GM19043 (cell line): ENCODE data around the gene WDR93.
A peak's percentile ranks its signal among the peaks of the same experiment; 100 is the strongest.

ENCODE experiments used
- ATAC-seq: cut with Tn5 transposase; IDR thresholded peaks from one replicate; pipeline ENCODE4 v1.9.1; 2021; ENCODE audit warnings: low read depth; ENCODE audit not compliant: unreplicated experiment

The WDR93 gene

DNA sequence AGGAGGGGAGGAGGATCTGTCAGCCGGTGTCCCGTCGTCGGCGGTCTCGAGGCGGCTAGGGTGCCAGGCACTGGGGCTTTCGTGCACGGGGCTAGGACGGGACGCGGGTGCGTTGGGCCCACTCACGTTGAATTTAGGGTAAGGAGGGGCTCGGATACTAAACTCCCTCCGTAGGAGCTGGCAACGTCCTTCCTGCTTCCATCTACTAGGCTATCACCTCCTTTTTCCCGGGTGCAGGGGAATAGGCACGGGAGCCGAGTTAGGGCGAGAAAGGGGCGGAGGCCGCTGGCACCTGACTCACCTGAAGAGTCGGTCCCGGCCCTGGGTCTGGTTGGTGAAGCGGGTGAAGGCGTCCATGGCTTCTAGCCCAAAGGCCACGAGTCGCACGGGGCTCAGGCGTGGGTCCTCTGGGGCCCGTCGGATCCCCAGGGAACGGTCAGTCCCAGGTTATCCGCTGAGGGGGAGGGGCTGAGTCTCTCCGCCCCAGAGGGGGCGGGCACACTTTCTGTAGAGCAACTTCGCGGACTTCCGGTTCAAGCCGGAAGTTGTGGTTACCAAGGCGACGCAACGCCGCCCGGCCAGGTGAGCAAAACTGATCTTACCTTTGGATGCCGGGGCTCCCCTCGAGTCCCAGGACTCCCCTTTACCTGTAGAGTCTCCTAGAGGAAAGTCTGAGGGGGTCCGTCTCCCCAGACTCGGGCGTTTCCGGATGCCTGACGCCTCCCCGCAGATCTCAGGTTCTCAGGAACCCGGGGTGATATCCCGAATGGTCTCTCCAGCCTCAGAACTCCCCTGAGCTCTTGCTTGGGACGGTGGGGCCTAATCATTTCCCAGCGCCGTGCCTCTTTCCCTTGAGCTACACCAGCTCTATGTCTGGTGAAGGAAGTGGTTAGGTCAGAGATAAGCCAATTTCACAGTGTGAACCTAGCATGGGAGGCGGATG lies at the start of gene WDR93, which contains the start of gene PEX11A:
Gene WDR93, plus strand, starts transcription at position 536 of the 943 bp plus-strand sequence. CDS start 10,936 bp downstream, outside the sequence.
Gene PEX11A, minus strand, starts transcription at position 479 of the 943 bp plus-strand sequence. Its CDS starts 122 bp downstream, at position 357.
- peak; percentile 90 for ATAC-seq

DNA sequence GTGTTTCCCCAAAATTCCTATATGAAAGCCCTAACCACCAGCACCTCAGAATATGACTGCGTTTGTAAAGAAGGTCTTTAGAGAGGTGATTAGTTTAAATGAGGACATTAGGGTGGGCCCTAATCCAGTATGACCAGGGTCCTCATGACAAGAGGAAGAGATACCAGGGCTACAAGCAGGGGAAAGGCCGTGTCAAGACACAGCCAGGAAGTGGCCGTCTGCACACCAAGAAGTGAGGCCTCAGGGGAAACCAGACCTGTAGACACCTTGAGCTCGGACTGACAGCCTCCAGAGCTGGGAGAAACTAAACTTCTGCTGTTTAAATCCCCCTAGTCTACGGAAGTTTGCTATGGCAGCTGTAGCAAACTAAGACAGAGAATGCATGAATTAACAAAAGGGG lies 49.6 kb upstream of the WDR93 start:
- ATAC-seq: no peak

DNA sequence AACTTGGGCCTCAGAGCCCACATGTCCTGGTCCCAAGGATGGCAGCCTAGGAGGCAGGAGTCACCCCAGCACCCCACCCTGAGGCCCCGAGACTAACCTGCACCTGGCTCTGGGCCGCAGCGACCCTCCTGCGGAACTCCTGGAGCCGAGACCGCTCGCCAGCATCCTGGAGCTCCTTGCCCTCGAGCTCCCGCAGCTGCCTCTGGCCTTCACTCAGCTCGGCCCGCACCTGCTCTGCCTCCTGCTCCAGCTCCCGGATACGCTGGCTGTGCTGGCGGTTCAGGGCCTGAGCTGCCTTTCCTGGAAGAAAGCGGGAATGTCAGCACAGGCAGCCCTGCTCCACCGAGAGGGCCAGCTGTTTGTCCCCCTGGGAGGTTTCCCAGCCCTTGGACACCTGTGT lies 48.5 kb upstream of the WDR93 start:
- no peak for ATAC-seq

DNA sequence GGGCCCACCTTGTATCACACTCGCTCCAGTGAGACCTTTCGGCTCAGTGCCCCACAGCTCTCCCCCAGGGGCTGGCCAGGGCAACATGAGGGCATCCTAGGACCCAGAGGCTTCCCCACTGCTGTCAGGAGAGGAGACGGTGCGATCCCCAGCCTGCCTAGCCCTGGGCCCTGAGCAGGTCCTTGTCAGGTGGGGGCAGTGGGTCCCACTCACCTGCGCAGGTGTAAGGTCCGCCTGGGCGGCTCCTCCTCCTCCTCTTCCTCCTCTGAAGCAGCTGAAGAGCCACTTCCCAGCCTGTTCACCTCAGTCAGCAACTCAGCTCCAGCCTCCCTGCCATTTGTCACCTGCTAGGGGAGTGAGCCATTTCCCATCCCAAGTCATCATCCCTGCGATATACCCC lies 44.9 kb upstream of the WDR93 start:
- no peak for ATAC-seq

DNA sequence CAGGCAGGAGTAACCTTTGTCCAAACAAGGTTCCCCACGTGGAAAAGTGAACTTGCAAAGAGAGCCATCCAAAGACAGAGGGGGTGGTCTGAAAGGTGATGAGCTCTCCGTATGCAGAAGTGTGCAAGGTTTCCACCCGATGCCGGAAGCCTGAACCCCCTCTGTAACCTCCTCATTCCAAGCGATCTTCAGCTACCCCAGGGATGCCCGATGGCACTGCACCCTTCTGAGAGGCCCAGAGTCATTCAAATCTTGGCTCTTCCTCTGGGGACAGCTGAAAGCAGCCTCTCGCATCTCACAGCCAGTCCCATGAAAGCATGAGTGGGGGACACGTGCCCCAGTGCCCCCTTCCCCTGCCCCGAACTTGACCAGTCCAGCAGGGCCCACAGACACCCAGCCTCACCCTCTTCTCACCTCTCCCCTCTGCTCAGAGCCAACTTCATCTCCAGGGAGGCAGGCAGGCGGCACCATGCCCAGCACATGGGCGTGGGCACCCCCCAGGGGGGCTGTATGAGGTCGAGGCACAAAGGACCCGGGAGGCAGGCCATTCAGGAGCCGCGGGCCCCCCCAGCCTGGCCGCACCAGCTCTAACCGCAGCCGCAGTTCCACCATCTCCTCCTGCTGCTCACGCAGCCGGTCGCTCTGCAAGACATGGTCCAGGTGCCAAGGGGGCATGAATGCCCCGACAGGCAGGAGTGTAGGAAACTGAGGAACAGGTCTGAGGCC lies 44.0 kb upstream of the WDR93 start:
- ATAC-seq: no peak

DNA sequence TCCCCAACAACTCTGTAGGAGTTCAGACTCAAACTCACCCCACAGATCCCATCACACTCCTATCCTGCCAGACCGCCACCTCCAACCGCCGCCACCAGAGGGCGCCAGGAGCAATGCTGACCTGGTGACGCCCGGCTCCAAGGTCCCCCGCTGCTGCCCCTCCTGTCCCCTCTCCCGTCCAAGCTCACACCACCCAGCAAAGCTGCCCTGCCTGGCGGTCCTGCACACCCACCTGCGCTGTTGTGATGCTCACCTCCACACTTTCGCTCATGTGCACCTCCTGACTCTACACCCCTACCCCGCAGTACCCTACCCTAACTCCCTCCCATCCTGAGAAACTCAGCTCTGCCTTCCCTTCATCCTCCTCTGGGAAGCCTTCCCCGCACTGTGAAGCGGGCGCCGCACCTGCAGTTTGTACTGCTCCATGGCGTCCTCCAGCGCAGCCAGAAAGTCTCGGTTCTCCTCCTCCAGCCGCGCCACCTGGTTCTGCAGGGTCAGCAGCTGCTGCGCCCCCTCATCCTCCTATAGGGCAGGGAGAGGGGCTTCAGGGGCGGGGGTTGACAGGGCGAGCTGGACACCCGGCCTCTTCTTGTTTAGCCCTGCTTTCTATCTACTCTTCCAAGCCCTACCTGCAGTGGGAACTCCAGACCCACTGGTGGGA lies 43.3 kb upstream of the WDR93 start:
- ATAC-seq: no peak

DNA sequence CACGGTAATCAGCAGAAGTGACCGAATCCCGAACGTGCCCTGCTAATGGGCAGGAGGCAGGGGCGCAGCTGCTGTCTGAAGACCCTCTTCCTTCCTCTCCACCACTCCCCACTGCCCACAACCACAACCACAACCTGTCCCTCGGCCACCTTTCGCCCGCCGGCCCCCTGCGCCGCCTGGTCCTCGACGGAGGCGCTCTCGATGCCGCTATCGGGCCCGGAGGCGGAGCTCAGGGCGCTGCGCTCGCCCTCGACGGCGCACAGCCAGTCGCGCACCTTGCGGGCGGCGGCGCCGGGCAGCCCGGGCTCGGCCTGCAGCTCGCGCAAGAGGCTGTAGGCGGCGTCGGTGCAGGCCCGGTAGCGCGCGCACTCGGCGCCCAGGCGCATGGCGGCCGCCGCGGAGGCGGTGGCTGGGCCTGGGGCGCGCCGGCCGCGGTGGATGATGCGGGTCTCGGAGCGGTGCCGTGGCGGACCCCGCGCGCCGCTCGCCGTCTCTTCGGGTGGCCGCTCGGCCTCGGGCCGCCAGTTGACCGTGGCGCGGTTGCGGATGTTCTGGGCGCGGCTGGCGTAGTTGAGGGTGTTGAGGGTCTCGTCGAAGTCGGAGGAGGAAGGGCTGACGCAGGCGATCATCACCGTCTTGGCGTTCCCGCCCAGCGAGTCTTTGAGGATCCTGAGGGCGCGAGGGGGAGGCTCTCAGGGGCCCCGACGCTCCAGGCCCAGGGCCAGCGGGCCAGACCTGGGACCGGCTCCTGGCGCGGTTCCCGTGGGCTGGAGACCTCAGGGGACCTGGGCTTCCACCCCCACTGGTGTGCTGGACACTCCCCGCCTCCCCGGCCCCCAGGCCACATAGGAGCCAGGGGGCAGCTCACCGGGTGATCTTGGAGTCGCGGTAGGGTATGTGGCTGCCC lies 42.3 kb upstream of the WDR93 start:
- no peak for ATAC-seq

DNA sequence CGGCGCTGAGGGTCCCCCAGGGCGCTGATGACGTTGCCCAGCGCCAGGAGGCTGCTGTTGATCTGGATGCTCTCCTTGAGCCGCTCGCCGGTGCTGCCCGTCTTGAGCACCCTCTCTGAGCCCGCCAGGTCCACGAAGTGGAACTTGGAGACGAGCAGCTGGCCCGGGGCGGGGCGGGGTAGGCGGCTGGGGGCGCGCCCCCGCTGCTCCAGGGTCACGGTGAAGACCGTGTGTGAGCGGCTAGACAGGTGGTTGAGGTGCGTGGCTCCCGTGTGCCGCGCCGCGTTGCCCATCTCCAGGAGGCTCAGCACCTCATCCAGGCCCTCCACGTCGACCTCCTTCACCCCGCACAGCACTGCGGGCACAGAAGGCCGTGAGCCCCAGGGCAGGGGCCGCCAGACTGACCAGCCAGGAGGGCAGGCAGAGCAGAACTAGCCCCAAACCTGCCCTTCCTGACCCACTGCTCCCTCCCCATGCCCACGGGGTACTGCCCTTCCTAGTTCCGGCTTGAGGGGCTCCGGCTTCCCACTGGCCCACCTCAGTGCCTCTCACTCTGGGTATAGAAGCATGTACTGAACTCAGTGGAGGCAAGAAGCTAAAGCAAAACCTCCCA lies 41.5 kb upstream of the WDR93 start:
- ATAC-seq: no peak

DNA sequence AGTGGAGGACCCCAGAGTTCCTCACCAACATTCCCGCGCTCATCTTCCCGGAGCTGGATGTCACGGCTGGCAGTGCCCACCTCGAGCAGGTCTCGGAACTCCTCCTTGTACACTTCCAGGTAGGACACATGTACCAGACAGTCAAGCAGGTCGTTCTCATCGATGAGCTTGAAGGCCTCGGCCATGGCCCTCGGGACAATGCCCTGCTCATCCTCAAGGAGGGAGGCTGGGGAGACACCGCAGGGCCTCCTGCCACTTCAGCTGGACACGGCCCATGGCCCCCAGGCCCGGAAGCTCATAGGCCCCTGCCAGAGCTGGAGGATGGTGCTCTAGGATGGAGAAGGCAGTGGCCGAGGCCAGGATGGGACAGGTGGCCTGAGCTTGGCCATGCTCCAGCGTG lies 40.9 kb upstream of the WDR93 start:
- no peak for ATAC-seq

DNA sequence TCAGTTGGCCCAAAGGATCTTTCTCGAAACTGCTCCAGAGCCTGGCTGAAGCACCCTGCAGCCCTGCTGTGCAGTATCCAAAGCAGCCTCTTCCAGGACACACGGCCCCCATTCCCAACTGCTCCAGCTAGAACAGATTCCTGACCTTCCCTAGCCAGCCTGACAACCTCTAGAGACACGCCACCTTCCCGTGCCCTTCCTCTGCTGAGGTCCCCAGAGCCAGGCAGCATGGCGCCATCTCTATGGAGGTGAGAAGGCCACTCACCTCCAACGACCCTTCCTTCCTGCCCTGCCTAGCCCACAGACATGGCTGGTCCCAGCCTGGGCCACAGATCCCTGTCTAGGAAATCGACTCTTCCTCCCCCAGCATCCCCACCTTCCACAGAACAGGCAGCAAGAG lies 38.5 kb upstream of the WDR93 start:
- ATAC-seq: no peak

DNA sequence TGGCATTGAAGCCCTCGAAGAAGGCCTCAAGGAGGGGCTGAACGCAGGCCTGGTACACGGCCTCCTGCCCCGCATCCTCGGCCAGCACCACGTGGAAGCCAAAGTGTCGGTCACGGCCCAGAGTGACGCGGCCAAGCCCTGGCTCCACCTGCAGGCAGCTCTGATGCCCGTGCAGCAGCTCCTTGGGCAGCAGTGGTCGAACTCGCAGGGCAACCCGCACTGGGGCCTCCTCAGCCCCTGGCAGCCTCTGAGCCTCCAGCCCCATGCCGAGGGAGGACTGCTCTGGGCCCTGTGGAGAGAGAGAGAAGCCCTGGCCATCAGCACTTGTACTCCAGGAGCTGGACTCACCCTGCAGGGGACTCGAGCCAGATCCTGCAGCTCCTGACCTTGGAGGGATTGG lies 37.9 kb upstream of the WDR93 start:
- ATAC-seq: no peak

DNA sequence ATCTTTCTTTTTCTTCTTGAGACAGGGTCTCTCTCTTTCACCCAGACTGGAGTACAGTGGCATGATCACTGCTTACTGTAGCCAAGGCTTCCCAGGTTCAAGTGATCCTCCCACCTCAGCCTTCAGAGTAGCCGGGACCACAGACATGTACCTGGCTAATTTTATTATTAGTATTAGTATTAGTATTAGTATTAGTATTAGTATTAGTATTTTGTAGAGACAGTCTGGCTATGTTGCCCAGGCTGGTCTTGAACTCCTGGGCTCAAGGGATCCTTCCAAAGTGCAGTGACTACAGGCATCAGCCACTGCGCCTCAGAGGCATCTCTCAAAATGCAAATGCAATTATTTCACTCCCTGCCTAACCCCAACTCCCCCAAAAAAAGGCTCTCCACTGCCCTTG lies 37.0 kb upstream of the WDR93 start:
- ATAC-seq: no peak

DNA sequence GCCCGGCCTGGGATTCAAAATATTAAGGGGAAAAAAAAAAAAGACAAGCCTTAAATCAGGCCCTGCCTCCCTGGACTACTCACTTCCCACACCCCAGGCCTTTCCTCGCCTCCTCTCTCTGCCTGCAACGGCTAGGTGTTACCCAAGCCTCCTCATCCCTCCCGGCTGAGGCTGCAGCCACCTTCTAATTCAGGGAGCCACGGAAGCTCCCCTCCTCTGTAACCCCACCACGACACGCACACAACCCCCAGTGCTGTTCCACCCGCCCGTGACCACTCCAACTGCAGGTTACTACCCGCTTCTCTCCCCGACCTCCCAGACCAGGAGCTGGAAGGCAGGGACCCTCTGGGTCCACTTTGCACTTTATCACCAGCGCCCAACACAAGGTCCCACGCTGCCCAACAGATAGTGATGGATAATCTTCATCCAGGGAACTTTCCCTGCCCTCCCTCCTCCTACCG lies 36.3 kb upstream of the WDR93 start:
- ATAC-seq: no peak

DNA sequence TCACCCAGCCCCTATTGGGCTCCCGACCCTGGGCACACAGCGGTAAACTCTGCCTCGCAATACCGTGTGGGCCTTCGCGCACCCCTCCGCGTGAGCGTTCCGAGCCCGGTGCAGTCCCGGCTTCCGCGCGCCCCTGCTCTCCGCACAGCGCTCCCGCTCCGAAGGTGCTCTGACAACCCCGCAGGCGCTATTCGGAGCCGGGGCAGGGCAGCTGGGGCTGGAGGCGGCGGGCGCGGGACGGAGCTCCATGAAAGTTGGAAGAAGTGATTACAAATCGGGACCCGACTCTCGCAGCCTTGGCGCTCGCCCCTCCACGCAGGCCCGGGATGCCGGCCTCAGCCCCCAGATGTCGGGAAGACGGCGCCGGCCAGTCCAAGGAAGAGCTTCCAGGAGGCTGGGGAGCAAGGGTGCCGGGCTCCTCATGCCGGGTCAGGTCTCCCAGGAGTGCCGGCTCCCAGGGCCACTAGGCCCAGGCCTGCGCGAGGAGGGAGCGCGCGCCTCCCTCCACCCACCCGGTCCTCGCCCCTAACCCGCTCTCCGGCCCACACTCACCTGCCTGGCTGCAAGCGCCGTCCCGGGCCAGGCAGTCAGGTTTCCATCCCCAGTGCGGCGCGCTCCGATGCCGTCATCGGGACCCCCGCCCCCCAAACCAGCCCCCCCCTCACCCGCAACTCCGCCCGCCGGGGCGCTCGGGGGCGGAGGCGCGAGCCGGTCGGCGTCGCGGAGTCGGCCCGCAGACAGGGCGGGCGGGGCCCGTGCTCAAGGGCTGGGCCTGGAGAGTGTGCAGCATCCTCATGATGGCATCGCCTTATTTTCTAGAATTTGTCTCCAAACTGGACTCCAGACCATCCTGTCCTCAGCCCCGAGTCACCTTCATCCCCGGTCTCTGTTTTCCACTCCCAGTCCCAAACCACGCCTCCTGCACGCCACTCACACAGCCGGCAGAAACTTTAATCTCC lies 35.5 kb upstream of the WDR93 start, which contains the start of gene KIF7:
Gene KIF7, minus strand, starts transcription at position 621 of the 959 bp plus-strand sequence. CDS start 2,537 bp downstream, outside the sequence.
- ATAC-seq: no peak

DNA sequence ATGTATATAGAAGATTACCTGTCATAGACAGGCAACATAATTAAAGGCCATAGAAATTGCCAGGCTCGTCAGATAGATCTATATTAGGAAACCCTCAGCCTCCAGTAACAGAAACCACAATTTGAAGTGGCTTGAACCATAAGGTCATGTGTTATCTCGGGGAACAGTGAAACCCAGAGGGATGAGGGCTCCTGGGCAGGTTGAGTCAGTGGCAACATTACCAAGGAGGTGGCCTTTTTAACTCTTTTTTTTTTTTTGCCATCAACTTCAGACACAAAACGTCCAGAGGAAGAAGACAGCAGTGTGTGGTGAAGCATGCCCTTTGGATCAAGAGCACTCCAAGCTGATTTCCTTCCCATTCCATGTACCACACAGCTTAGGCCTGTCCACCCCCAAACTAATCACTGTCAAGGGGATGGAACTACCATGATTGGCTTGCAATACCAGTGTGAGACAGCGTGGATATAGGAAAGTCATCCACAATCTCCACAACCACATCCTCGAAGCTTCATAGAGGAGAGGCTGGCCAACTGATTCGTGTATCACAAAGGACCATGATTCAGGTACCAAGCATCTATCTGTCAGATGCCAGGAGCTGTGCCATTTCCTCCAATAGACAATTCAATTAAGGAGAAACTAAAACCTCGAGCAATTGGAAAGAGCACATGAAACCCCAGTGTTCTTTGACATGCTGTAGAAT lies 34.3 kb upstream of the WDR93 start:
- no peak for ATAC-seq

DNA sequence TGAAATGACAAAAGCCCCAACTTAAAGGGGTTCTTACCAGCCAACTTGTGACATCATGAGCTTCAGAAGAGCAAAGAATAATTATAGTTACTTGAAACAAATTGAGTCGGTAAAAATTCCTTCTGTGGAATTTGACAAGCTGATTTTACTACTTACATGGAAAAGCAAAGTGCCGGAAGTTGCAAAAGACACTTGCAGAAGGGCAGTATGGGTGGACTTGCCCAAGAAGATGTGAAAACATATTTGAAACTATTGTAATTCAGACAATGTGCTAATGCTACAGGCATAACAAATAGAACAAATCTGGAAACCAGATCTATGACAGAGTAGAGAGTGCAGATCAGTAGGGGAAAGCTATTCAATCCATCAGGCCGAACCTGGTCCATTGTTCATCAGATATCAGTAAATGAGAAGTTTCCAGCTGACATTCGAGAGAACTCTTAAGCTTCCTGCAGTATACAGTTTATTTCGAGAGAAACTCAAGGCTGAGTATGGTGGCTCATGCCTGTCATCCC lies 32.9 kb upstream of the WDR93 start:
- ATAC-seq: no peak

DNA sequence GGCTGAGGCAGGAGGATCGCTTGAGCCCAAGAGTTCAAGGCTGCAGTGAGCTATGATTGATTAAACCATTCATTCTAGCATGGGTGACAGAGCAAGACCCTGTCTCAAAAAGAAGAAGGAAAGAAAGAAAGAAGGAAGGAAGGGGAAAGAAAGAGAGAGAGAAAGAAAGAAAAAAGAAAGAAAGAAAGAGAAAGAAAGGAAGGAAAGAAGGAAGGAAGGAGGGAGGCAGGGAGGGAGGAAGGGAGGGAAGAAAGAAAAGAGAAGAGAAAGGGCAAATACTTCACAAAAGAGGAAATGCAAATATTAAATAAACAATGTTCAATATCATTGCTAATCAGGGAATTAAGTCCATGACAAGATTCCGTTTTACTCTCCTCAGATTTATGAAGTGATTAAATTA lies 31.3 kb upstream of the WDR93 start:
- no peak for ATAC-seq
